Measurements from ENCODE around the gene RABEP2. TPM values are rescaled to one million over a fixed set of nuclear protein-coding genes. Genes with fewer than 3 reads are reported as not detected.
A peak's percentile ranks its signal among the peaks of the same experiment; 100 is the strongest.

Gene RABEP2
- total RNA-seq, 1 experiment from 2014 or later, result 13.4 TPM

DNA sequence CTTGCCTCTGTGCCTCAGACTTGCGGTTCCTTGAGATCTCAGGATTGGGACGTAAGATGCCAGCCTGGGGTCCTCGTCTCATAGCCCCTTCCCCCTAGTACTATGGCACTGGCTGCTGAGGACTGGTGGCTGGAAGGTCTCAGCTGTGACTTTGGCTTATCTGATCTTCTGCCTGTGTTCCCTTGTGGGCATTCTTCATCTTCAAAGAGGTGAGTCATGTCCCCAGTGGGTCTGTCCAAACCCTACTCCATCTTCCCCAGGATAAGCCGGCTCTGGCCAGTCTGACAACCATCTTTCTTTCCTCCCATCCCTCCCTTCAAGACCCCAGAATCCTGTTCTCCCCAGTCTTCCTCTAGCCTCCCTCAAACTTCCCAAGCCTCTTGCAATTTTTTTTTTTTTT lies 10.3 kb upstream of the RABEP2 start:
- ChIA-PET RAD21 (ENCODE audit: low non-redundant PET in 1 of 2, low total read pairs in 2 of 2, uncharacterized antibody in 2 of 2, unreplicated experiment in 2 of 2) (no interaction called here), CTCF (no interaction called here), POLR2A (no interaction called here)
- no TSS peak for BruUV-seq (replicated peaks)
- H3K79me2 ChIP-seq (ENCODE audit: insufficient read depth, low read length), result no peaks in the 10 kb centered on the region
- no peak for TF ChIP-seq ATF3 (IDR thresholded peaks at IDR 0.05)
- TF ChIP-seq, protein P1, sequence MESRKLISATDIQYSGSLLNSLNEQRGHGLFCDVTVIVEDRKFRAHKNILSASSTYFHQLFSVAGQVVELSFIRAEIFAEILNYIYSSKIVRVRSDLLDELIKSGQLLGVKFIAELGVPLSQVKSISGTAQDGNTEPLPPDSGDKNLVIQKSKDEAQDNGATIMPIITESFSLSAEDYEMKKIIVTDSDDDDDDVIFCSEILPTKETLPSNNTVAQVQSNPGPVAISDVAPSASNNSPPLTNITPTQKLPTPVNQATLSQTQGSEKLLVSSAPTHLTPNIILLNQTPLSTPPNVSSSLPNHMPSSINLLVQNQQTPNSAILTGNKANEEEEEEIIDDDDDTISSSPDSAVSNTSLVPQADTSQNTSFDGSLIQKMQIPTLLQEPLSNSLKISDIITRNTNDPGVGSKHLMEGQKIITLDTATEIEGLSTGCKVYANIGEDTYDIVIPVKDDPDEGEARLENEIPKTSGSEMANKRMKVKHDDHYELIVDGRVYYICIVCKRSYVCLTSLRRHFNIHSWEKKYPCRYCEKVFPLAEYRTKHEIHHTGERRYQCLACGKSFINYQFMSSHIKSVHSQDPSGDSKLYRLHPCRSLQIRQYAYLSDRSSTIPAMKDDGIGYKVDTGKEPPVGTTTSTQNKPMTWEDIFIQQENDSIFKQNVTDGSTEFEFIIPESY (IDR thresholded peaks at IDR 0.05; ENCODE audit: extremely low read depth, insufficient replicate concordance, low read length), result no peak
- TF ChIP-seq RAD21 (IDR thresholded peaks at IDR 0.05; ENCODE audit: low read depth), result no peak
- TF ChIP-seq REST (IDR thresholded peaks at IDR 0.05; ENCODE audit: low read depth), result no peak
- TF ChIP-seq CBX3 (IDR thresholded peaks at IDR 0.05; ENCODE audit: low read depth), result no peak
- TF ChIP-seq SRF (IDR thresholded peaks at IDR 0.05; ENCODE audit: low read depth), result no peak
- no peak for TF ChIP-seq FOSL1 (IDR thresholded peaks at IDR 0.05; ENCODE audit: low read depth)
- no peak for TF ChIP-seq ZNF274 (IDR thresholded peaks at IDR 0.05; ENCODE audit: low read depth, low read length)
- no peak for TF ChIP-seq SIN3A (IDR thresholded peaks at IDR 0.05; ENCODE audit: low read depth)
- TF ChIP-seq YY1 (IDR thresholded peaks at IDR 0.05; ENCODE audit: extremely low read depth, insufficient replicate concordance, low read depth, low read length), result no peak
- no peak for TF ChIP-seq POLR2AphosphoS5 (IDR thresholded peaks at IDR 0.05; ENCODE audit: low read depth, low read length)
- TF ChIP-seq EGR1 (IDR thresholded peaks at IDR 0.05; ENCODE audit: low read depth), result no peak
- H4K20me1 ChIP-seq (ENCODE audit: insufficient read depth), result no peaks in the 10 kb centered on the region
- ATAC-seq (no peak), DNase-seq (ENCODE audit: low read depth, low spot score) (no peak)
- H3K27ac ChIP-seq (ENCODE audit: low read depth, low read length), result no peak overlapping the region
- no peak overlapping the region for H3K9ac ChIP-seq (ENCODE audit: low read length)
- intact Hi-C loops (cut with micrococcal nuclease), result no loop called here
- no peaks in the 10 kb centered on the region for H3K27me3 ChIP-seq (ENCODE audit: insufficient read depth, low read length)
- no peaks in the 10 kb centered on the region for H3K9me3 ChIP-seq (ENCODE audit: control insufficient read depth in 1 of 2, insufficient read depth in 1 of 2, low read depth in 1 of 2, low read length in 2 of 2)
- no peak overlapping the region for H3K4me3 ChIP-seq (replicated peaks in 1 of 2; ENCODE audit: low read depth in 1 of 2, low read length in 2 of 2)
- no peaks in the 10 kb centered on the region for H3K36me3 ChIP-seq (ENCODE audit: control insufficient read depth in 1 of 2, insufficient read depth in 2 of 2, low read length in 2 of 2)
- no peaks in the 10 kb centered on the region for H3K9me2 ChIP-seq (ENCODE audit: insufficient read depth)
- H3K4me1 ChIP-seq (ENCODE audit: control insufficient read depth in 1 of 2, insufficient read depth in 2 of 2, low read length in 2 of 2), result peaks cover 4 to 19% of the 10 kb centered on the region in 2 experiments; a peak in 3 of 4 replicates
- H3K4me2 ChIP-seq (ENCODE audit: low read length), result peak overlapping the region; percentile 66; the same call in 1 of the 2 replicates
- H2AFZ ChIP-seq (ENCODE audit: low read depth, low read length, poor library complexity, severe bottlenecking), result no peak overlapping the region

Measured in HCT116 (cell line).